CD4-positive, alpha-beta T cell treated with Interleukin-15 for 4 hours (primary cell): ENCODE results near the gene CLDND2.

Experiments used
- DNase-seq: peaks from one replicate; pipeline ENCODE4 v3.0.0-alpha.2; 2020; ENCODE audit warnings: low spot score

The CLDND2 gene

DNA sequence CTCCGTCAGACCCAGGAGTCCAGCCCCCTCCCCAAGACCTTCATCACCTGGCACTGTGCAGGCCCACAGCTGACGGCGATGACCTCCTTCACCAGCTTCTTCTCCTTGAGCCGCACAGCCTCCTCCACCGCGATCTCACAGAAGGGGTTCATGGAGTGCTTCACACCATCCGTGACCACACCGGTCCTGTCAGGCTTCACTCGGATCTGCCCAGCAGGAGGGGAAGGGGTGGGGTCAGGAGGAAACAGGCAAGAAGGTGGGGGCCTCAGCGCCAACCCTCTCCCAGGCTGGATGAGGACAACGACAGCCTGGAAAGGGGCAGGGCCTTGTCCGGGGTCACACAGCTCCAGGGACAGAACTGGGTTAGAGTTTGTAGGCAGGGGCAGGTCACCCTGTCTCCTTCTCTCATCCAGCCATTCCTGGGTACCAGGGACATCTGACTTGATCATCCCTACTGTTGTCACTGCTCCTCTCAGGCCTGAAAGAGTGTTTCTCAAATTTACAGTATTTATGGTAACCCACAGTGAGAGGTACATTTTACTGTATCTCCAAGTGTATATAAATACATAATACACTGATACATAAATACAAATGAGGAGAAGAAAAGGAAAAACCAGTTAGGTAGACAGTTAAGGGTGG, 14.6 kb downstream of the CLDND2 start:
- DNase-seq = no peak

DNA sequence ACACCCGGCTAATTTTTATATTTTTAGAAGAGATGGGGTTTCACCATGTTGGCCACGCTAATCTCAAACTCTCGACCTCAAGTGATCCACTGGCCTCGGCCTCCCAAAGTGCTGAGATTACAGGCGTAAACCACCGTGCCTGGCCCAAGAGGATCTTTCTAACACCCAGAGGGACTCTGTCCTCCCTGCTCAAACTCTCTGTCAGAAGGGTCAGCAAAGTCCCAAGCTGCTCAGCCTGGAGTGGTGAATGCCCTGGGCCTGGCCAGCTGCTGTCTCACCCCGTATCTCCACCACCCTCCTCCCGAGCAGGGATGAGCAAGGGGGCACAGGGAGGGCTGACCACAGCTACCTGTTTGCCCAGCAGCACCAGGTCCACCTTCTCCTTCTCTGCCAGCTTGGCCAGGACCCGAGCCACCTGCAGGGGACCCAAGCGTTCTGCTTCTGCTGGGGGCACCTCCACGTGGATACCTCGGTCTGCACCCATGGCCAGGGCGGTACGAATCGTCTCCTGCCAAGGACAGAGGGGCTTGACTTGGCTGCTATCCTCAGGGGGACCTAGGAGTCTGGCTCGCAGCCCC, 15.9 kb downstream of the CLDND2 start:
- no peak for DNase-seq

DNA sequence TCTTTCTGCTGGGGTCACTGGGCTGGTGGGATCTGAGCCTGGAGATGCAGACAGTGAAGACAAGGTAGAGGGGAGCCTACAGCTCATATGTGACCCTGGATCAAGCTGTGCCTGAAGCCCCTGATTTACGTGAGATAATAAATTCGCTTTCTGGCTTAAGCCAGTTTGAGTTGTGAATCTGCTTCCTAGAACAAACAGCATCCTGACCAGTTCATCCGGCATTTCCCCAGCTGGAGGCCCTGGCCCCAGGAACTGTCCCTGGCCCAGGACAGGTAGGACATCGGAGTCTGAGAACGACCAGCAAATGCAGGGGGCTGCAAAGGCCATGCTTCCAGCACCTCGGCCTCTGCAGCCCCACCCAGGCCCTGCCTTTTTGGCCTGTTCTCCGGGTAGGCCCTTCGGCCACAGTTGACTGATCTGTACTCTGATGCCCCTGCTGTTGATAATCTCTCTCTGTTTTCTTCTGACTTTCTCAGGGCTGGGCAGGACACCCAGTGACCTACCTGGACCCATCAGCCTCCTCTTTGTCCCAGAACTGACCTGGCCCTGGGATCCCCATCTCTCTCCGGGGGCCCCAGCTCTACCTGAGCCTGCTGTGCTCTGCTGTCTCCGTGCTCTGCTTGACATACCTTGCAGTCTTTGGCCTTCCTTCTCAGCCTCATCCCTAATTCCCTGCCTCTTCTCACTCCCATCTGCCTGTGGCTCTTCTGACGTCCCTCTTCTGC, 17.4 kb downstream of the CLDND2 start:
- no peak for DNase-seq

DNA sequence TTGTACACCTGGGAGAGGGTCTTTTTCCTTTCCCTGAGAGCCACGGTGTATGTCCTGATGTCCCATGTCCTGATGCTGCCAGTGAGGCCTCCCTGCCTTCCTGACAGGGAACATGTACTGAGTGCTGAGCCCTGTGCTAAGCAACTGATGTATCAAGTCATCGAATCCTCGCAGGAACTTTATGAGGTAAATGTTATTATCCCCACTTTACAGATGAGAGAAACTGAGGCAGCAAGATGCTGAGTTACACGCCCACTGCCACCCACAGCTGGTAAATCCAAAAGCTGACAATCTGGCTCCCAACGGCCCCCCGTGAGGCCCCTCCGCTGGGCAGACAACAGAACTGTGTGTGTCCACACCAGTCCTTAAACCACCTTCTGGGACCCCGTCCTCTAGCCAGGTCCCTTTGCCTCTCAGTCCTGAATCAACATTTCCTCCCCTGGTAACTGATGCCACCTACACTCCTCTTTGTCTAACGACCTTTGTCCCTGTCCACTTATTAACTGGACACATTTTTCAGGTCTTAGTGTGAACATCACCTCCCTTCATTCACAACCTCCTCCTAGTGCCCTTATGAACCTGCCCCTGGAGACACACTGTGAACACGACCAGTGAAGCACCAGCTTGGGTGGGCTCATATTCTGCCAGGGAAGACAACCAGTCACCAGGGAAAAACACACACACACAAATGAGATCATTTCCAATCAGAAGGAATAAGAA, 21.4 kb downstream of the CLDND2 start:
- no peak for DNase-seq

DNA sequence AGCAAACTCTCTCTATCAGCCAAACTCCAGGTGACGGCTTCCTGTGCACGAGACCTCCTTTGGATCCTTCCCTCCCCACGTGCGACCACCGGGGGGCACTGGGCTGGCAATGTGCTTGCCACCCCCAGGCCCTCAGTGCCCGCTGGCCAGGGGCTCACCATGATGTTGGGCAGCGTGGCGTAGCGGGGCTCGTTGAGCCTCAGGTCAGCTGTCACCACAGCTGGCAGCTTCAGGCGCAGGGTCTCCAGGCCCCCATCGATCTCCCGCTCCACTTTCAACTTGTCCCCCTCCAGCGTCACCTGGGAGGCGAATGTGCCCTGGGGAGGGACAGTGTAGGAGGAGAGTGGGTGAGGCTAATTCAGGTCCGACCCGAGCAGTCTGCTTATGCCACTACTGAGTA, 22.1 kb downstream of the CLDND2 start:
- DNase-seq = no peak

DNA sequence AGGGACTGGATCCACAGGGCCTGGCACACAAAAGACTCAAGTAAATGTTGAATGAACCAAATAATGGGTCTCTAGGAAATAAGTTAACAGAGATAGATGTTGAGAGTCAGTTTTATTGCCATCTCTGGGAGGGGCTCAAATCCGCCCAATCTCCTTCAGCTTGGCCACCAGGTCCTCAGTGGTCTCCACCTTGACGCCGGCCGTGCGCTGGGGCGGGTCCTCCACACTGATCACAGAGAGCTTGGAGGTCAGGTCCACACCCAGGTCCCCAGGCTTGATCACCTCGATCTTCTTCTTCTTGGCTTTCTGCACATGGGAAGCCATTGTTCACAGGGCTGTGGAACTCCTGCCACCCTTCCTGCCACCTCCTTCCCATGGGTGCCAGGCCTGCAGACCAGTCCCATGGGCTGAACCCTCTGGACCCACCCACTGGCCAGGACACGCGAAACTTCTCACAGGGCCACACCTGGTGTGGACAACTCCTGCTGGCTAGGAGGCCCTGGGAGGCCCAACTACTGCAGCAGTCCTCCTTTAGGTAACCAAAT, 23.7 kb downstream of the CLDND2 start:
- DNase-seq = no peak

DNA sequence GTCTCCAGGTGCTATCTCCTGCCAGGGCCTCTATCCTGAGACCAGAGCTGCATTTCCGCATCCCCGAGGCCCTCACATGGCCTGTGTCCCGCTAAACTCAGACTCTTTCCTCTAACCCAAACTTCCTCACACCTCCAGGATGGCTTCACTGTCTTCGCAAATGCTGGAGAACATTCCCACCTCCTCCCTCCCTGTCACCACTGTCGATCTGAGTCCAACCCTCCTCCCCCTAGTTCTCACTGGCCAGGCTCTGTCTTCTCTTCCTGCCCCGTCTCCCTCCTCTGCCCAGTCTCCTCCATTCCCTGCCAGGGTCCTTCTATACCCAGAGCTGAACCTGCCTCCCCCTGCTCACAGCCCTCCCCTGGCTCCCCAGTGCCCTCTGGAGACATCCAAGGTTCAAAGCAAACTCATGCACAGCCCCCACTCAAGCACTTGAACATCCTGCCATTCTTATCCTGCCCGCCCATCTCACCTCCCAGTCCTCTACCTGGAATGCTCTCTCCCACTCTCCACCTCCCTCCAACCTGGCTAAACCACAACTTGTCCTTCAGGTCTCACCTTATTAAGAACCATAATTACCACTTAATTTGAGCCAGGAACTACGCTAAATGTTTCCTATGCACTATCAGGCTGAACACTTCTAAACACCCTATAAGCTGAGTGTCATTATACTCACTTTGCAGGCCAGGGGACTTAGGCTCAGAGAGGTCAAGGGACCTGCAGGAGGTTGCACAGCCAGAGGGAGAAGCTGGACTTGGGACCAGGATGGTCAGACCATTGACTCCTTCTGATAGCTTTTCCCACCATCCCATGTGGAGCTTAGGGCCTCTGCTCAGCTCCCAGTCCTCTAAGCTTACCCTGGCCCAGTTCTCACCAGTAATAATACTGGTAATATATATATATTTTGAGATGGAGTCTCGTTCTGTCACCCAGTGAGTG, 25.9 kb downstream of the CLDND2 start:
- DNase-seq = no peak

DNA sequence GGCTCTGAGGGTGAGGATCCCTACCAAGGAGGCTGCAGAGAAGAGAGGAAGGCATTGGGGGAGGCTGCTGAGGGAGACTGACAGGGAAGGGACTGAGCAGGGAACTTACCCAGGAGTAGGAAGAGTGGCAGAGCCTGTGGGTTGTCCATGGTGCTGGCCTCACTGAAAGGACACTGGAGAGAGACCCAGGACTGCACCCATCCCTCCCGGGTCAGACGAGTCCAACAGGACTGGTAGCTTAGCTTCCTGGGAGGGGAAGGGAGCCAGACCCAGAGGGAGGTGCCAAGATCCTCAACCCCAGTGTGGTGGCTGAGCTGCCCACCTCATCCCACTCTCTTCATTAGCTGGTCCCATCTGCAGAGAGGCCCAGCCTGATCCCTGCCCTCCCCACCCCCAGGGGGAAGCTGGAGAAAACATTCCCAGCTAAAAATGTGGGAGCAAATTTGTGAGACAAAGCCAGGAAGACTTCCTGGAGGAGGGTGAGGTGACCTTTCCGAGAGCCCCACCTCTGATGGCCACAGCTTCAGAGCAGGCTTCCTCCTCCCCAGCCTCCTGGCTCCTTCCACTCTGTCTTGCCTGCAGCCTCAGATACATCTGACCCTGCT, 26.7 kb downstream of the CLDND2 start, which contains the start of gene VSIG10L:
Gene VSIG10L (minus strand): TSS at position 164 of the 605 bp plus-strand sequence. CDS start 15 bp downstream, at position 149.
- DNase-seq = no peak

DNA sequence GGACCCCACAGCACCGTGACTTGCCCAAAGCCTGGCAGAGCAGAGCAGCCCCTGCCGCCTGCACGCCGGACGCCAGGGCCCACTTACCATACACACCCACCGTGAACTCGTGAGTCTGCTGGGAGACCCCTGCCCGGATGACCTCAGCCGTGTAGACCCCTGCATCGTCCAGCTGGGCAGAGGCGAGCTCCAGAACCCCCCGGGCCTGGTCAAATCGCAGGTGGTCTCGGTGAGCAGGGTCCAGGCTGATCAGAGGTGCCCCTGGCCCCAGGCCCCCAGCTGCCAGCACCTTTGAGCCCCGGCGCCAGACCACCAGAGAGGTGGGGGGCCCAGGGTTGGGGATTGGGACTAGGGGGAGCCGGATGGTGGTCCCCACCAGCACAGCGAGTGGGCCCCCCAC, 27.7 kb downstream of the CLDND2 start:
- DNase-seq = no peak

DNA sequence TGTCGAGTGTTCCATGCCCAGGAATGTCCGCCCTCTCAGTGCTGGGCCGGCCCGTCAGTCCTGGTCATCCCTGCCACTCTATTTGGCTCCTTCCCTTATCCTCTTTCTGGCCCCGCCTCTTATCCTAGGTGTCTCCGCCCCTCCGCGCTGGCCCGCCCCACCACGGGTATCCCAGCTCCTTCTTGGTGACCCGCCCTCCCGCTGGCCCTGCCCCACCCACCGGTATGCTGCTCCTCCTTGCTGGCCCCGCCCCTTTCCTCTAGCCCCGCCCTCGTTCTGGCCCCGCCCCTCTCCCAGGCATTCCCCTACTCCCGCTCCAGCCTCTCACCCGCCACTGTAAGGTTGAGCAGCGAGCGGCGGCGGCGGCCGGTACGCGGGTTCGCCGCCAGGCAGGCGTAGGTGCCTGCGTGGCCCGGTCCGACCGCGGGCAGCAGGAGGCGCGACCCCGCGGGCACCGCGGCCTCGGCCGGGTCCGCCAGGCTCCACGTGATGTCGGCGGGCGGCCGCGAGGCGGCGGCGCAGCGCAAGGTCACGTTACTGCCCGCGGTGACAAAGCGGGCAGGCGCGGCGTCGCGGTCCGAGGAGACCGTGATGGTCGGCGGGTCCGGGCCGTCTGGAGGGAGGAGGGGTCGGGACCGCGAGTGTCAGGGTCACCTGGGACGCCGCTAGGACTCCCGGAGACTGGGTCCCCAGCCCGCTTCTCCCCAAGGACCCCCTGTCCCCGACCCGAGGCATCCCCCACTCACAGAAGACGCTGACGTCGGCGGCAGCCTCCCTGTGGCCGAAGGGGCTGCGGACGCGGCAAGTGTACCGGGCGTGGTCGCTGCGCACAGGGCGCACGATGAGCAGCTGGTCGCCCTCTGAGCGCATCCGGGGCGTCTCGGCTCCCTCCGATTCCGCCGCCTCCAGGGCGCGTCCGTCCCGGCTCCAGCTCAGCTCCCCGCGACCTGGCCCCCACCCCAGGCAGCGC, 28.8 kb downstream of the CLDND2 start:
- peak; percentile 89 for DNase-seq

DNA sequence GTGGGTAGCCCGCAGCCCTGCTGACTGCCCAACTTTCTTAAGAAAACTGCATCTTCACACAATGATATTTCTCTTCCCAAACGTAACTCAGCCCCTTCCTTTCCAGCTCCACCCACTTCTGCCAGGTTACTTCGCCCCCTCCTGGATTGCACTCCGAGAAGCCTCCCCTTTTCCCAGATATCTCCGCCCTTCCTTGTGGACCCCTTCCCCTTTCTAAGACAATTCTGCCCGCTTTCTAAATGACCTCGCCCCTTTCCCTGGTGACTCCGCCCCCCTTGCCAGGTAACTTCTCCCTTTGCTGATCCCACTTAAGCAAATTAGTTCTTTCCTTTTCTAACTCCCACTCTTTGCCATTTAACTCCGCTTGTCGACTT, 29.5 kb downstream of the CLDND2 start:
- no peak for DNase-seq

DNA sequence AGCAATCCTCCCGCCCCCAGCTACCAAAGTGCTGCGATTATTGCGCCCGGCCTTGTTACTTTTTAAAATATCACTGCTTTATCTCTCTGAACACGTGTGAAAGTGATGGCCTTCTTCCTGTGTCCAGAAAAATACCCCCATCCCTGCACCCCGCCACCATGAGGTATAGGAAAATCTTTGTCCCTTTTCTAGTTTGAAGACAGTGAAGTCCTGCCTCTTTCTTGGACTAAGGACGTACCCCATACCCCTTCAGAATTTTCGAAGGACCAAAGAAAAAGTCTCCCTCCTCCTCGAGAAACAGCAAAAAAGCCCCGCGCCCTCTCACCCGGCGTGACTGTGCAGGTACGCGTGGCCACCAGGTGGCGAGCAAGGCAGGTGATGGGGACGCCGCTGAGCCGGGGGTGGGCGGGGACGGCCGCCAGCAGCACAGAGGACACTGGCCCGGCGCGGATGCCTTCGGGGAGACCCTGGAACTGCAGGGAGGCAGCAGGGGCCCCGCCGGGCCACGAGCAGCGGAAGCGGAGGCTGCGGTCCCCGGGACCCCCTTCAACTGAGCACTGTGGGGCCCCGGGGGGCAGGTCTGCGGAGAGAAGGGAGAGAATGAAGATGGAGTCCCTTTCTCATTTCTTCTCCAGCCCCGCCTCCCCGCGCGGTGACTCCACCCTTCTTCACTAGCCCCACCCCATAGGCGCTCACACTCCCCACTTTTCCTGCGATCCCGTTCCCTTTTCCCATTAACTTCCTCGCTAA, 30.1 kb downstream of the CLDND2 start:
- peak; percentile 79 for DNase-seq

DNA sequence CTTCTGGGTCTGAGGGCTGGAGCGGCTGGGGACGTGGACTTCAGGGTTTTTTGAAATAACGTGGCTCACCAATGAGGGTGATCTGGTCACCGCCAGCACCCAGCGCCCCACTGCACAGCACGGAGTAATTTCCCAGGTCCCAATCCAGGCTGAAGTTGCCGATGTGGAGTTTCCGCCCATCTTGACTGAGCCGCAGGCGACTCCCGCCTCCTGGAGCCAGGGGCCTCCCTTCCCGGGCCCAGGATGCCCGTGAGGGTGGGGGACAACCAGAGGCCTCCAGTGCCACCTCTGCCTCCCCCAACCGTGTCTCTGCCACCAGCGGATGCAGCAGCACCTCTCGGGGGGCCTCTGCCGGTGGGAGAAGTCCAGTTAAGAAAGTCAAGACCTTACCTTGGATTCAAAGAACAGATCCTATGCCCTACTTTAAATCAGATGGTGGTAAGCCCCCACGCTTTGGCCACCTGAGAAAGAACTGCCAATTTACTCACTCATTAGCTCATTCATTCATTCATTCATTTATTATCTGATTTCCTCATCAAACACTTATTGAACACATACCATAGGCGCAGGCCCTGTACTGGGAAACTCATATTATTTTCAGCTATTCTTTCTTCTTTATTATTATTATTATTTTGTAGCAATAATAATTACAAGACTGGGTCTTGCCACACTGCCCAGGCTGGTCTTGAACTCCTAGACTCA, 30.8 kb downstream of the CLDND2 start:
- DNase-seq = no peak

DNA sequence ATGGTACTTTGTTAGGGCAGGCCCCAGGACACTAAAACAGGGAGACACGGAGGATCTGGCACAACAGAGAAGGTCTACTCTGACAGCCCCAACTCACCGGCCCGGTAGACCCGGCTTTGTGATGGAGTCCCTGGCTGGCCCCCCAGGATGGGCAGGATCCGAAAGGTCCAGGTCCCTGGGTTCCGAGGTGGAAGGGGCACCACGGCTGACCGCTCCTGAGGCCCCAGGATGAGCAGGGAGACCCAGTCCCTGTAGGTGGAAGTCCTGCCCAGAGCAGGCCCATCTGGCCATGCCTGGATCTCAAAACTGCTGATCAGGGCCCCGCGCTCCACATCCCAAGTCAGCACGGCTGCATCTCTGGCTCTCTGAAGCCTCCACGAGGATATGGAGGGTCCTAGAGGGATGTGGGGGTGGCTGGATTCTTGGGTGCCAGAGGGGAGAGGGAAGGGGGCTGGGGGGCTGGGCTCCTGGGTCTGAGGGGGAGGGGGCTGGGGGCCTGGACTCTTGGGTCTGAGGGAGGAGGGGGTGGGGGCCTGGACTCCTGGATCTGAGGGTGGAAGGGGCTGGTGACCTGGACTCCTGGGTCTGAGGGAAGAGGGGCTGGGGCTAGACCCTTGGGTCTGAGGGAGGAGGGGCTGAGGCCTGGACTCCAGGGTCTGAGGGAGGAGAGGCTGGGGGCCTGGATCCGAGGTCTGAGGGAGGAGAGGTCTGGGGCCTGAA, 31.5 kb downstream of the CLDND2 start:
- DNase-seq = no peak

DNA sequence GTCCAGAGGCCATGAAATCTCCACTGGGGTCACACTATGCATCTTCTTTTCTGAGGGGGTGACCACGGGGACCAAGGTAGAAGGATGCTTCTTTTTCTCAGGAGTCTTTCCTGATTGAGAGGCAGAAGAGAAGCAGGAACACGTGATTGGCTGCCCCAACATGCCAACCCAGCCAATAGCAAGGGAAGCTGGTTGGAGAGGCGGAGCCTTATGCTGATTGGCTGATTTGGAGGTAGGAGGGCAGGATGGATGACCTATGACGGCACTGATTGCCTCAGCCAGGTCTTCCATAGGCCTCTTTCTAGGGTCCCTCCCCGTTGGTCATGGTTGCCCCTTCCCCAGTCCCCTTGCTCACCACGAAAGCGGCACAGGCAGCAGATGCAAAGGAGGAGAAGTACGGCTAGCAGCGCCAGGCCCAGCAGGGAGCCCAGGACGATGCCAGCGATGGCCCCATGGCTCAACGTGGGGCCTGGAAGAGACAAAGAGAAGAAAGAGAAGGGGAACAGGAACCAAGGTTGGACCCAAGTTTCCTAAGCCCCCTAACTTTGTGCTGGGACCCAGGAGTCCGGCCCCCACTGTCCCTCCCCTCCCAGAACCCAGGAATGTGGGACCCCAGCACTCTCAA, 34.9 kb downstream of the CLDND2 start:
- no peak for DNase-seq

DNA sequence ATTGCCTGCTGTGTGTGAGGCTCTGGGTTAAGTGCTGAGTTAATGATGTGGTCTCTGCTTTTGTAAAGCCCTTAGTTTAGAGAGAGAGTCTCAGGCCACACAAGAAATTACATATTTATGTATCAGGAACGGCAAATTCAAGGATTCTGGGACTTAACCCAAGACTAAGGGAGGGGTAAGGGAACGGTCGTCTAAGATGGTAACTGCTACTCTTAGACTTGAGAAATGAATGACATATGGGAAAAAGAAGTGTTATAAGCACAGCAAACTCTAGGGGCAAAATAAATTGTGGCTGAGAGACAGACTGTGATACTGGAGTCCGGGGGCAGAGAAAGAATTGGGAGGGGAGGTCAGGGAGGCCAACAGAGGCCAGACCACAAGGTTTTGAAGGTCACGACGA, 37.1 kb downstream of the CLDND2 start:
- DNase-seq = no peak

DNA sequence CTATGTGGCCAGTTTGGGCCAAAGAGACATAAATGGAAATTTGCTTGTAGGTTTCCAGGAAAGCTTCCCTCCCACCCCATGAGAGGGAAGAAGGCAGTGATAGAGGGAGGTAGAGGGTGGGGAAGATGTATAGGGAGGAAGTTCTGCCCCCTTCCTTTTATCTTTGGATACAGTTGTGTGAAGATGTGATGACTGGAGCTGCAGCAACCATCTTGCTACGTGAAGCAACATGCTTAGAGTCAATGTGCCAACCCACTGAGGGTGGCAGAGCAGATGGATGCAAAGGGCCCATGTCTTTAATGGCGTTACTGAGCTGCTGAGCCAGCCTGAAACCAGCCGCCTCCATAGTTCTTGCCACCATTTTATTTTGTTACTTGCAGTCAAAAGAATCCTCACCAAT, 37.6 kb downstream of the CLDND2 start:
- DNase-seq = no peak
